GM21723 (cell line): ENCODE measurements around the gene PRMT3.
"Not testable (repeated sequence)": the region's sequence is repeated elsewhere in the genome, so short reads cannot be mapped to it uniquely, and the experiment has no call there.

Experiments
- ATAC-seq: cut with Tn5 transposase; IDR thresholded peaks from one replicate; pipeline ENCODE4 v1.9.1; 2021; ENCODE audit warnings: mild to moderate bottlenecking, moderate library complexity; ENCODE audit not compliant: unreplicated experiment

PRMT3 gene

DNA sequence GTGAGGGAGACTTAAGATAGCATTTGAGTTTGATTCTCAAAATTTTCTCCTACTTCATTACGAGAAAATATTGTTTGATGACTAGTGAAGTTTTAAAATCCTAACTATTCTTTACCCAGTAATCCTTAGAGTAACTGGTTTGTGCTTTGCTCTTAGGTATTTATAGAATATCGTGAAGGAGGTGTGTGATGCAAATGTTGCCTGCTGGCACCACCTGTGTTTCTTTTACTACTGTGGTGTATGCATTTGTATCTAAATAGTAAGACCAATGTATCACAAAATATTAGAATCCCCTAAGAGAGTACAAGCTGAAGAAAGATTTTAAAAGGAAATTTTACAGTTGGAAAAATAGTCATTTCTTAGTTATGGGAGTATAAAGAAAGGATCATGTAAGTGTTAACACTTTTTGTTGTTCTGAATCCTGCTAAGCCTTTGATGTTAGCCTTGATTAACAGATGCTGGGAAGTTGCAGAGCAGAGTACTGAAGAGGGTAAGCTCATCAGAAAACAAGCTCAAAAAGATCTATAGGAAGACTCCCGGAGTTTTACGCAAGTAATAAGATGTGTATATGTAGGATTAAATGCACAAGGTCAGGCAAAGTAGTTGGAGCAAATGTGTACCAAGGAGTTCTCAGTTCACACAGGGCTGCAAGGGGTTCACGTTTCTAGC lies 109.7 kb downstream of the PRMT3 start:
- ATAC-seq: no peak

DNA sequence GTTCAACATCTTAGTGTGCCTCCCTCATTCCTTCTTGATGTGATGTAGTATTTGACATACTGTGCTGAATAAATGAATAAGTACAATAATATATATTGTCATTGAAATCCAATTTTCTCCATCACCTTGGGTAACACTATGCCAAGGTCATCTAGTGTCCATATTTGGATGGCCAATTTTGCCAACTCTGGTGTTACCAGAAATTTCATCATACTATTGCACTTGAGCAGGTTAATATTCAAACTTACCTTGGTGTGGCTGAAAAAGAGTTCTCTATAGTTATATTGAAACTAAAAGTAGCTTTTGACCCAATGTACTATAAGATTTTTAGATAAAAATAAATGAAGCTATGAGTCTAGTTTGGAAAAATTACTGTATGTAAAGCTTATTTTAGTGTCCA lies 113.7 kb downstream of the PRMT3 start:
- no peak for ATAC-seq

DNA sequence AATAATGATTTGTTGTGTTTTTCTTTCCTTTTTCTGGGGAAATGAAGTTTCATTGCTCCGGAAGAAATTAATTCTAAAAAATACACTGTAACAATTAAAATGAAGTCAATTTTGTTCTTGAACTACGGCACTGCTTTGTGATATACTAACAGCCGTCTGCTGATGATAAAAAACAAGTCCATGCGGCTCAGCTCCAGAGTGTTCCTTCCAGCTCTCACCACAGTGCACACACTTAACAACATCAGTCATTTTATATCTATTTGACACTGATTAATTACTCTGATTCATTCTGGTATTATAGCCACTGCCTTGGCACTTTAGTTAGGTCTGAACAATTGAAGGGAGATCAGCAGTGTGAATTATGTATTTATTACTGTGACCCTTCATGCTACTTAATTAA lies 114.5 kb downstream of the PRMT3 start:
- ATAC-seq: no peak

DNA sequence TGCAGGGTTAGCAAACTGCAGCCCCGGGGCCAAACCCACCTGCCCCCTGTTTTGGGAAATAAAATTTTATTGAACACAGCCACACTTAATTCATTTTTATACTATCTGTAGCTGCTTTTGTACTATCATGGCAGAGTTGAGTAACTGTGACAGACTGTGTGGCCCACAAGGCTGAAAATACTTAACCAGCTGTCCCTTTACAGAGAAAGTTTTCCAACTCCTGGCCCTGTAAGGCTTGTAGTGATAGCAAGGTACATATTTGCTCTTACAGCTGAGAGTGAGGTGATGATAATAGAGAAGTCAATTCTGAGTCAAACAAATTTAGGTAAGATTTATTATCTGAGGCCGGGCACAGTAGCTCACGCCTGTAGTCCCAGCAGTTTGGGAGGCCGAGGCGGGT lies 124.5 kb downstream of the PRMT3 start:
- ATAC-seq: no peak

DNA sequence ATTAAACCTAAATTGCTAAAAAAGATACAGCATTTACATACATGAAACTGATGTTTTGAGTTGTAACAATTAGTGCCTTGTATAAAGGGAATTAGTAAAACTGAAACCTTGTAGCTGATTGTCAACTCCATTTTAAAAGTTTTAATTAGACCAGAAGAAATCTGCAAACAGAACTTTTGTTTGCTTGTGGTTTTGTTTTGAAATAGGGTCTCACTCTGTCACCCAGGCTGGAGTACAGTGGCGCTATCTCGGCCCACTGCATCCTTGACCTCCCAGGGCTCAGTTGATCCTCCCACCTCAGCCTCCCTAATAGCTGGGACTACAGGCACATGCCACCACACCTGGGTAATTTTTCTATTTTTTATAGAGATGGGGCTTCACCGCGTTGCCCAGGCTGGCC lies 125.4 kb downstream of the PRMT3 start:
- no peak for ATAC-seq

DNA sequence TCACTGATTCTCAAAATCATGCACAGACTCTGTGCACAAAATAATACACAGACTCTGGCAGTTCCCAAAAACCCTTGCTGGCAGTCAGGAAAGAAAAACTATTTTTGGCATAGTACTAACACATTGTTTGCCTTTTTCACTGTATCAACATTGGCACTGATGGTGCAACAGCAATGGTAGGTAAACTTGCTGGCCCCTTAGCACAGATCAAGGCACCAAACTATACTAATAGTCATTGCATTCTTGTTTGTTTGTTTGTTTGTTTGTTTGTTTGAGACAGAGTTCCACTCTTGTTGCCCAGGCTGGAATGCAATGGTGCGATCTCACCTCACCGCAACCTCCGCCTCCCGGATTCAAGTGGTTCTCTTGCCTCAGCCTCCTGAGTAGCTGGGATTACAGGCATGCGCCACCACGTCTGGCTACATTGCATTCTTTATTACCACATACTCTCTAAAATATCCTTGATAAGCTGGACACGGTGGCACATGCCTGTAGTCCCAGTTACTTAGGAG lies 130.9 kb downstream of the PRMT3 start:
- no peak for ATAC-seq

DNA sequence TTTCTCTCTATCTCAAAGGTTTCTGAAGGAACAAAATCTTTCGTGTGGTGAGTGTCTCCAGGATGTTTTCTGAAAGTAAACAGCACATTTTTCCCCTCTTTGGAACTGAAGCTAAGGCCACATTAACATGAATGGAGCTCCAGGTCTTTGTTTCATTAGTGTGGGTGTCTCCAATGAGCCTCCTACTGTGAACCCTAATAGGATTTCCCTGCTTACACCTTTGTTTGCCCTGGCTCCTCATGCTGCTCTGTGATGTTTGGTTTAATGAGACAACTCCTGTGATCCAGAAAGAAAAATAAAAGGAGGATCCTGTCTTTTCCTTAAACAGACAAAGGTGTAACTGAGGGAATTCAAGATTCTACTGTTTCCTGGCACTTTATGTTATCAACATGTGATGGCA lies 135.0 kb downstream of the PRMT3 start:
- ATAC-seq: no peak

DNA sequence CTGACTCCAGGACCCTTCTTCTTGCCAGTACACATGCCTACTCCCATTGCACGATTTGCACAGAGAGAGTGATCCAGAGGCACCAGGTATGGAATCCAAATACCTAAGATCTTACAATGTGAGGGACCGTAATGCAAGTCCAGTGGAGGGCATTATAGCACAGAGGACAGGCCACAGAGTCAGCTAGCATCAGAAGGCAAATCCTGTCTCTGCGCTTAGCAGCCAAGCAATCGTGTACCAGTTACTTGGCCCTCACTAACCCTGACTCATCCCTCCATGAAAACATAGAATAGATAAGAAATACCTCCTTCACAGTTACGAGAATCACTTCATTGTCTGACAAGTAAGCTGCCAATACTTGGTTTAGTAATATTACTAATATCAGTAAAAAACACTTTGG lies 142.2 kb downstream of the PRMT3 start:
- ATAC-seq: no peak

DNA sequence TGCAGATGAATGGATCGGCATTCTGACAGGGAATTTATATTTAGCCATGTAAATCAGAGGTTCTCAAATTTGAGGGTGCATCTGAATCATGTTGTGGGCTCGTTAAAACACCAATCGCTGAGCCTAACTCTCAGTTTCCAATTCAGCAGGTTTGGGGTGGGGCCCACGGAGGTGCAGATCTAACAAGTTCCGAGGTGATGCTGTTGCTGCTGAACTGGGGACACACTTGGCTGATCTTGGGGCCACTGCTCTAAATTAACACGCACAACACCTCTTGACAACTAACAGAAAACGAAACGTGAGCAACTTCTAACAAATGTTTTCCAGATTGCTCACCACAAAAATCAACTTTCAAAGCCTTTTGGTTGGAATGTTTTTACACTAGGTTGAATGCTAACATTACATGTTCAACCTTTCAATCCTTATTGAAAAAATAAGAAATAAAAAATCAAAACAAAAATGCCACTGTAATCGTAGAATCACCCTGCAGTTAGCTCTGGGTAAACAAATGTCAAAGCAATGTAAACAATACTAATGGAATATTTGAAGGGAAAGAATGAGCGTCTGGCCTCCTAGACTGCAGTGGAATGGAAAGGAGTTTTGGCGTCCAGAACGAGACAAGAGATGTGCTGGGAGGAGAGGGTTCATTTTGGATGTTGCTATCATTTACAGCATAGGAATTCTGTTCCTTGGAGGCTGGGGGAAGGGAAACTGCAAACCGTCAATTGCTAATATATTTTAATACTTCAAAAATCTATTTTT lies 143.6 kb downstream of the PRMT3 start:
- peak; percentile 87 for ATAC-seq

DNA sequence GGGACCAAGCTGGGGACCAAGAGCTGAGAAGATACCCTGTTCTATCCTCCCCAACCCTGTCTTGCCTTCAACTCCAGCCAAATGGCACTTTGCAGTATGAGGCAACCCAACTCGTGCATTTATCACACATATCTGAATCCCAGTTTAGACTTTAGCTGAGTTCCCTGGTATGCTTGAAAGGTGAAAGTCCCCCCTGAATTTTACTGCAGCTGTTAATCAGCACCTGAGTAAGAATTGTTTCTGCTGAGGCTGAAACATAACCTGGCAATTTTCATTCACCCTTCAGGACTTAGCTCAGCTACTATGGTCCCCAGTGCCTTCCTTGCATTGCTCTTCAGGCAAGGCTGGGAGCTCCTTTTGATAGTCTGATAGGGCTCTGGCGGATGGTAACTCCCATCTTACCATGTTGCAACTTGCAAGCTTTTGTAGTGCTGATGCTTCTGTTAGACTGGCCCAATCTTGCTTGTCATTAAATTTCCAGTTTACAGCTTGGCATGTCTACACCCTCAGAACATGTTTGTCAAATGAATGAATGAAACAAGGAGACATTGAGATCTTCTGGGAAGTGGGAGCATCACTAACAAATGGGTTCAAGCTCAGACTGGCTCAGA lies 147.9 kb downstream of the PRMT3 start:
- no peak for ATAC-seq

DNA sequence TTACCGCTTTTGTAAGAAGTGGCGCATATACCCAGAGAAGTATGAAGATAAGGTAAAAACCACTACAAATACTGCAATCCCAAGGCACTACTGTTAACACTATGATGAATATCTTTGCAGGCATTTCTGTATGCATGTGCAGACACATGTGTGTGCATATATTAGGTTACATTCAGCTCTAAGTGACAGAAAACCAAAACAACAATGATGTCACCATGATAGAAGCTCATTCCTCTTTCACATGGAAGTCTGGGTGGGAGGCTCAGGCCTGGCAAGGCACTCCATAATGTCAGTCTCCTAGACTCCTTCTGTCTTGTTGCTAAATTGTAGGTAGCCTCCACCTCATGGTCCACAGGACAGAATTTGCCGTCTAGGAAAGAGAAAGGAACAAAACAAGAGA lies 148.8 kb downstream of the PRMT3 start:
- no peak for ATAC-seq

DNA sequence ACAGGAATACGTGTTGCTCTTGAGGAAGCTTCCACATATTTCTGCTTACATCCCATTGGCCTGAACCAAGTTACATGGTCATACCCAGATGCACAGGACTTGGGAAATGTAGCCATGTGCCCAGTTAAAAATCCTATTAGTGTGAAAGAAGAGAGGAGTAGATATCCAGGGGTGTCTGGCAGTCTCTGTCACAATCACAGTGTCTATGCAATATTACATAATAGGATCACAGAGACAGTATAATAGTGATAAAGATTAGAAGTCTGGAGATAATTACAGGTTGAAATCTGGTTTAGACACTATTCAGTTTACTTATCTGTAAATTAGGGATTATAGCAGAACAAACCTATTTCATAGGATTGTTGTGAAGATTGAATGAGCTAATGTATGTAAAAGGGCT lies 149.3 kb downstream of the PRMT3 start:
- no peak for ATAC-seq

DNA sequence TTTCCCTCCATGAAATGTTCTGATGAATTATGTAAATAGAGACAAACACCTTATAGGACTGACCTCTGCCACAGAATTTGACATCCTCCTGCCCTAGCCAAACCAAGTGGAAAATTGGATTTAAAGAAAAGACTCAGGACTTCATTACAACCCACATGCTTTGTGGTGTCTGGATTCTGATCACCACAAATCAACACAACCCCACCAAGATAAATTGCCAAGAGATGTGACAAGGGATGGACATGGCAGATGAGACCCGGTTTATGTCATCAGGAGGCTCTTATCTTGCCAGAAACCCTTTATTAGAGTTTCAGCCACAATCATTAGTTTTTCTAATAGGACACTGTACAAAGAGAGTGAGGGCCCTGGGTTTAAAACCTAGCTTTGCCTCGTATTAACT lies 154.0 kb downstream of the PRMT3 start:
- no peak for ATAC-seq

DNA sequence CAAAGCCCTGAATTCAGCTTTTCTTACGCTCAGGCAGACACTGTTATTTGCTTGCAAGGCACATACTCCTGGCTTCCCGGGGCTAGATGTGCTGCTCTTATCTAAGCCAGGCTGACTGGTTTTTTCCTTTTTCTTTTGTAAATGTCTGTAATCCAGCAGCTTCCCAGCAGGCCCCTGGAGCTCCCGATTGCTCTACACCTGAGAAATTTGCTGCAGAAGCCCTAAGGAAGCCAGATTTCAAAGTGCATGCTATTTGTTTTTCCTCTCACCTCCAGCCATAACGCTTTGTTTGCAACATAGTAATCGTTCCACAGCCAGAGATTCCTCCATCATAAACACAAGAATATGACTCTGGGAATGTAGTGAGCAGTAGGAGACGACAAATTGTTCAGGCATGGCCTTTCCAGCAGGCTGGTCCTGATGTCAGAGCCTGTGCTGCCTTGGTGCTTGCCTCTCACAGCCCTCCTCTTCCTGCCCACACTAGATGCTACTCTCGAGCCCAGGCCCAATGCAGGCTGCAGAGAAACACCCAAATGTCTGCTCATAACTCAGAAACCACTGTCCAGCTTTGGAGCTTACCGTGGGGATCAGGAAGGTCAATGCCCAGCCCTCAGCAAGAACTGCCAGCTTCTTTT lies 157.2 kb downstream of the PRMT3 start:
- no peak for ATAC-seq

DNA sequence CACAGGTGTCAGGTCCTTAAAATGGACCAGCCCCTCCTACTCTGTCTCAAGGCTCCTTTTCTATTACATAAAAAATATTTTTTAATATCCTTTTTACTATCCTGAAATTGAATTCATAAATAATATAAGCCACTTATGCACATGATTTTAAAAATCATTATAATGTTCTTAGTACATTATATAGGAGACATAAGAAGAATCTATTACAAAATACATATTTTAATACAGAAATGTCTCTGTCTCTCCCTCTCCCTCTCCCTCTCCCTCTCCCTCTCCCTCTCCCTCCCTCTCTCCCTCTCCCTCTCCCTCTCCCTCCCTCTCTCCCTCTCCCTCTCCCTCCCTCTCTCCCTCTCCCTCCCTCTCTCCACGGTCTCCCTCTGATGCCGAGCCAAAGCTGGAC lies 159.9 kb downstream of the PRMT3 start:
- ATAC-seq: no peak

DNA sequence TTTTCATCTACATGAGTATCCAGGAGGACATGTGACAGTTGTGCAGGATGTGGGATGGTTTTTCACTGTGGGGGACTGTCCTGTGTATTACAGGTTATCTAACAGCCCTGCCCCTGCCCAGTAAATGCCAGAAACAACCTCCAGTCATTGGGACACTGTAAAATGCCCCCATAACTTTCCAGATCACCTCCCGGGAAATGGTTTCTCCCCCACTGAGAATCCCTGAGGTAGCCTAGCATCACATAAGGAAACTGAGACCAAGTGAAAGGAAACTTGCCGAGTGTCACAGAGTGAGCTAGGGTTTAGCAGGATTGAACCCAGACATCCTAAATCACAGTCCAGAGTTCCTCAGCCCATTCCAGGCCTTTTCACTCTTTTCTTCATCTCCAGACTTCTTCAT lies 163.6 kb downstream of the PRMT3 start:
- no peak for ATAC-seq

DNA sequence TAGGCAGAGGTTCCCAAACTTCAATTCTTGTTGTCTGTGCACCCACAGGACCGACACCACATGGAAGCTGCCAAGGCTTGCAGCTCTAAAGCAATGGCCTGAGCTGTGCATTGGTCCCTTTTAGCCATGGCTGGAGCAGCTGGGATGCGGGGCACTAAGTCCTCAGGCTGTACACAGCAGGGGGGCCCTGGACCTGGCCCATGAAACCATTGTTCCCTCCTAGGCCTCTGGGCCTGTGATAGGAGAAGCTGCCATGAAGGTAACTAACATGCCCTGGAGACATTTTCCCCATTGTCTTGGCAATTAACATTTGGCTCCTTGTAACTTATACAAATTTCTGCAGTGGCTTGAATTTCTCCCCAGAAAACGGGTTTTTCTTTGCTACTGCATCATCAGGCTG lies 168.3 kb downstream of the PRMT3 start:
- no peak for ATAC-seq

DNA sequence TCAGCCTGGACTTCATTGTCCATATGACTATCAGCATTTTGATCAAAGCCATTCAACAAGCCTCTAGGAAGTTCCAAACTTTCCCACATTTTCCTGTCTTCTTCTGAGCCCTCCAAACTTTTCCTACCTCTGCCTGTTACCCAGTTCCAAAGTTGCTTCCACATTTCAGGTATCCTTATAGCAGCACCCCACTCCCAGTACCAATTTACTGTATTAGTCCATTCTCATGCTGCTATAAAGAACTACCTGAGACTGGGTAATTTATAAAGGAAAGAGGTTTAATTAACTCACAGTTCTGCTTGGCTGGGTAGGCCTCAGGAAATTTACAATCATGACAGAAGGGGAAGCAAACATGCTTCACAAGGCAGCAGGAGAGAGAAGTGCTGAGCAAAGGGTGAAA lies 168.9 kb downstream of the PRMT3 start:
- ATAC-seq: not testable (repeated sequence)

DNA sequence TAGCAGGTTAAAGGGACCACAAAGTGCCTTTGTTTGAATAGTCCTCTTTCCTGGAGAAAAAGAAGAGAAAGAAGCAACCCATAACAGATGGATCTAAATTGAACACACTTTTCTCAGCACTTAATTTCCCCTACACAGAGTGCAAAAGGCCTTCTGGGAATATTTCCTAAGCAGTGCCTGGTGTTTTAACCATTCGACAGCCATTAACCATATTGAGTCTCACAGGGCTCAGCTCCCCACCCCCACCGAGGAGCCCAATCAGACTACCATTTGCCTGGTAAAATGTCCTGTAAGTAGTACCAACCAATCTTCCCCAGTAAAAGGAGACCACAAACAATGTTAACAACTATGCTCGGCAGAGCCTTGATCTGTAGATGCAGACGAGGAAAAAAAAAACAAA lies 171.2 kb downstream of the PRMT3 start:
- ATAC-seq: no peak
